GM19395 (cell line): ENCODE measurements around the gene SH2D7.

Experiments used
- ATAC-seq: cut with Tn5 transposase; IDR thresholded peaks from one replicate; pipeline ENCODE4 v1.9.1; 2021; ENCODE audit warnings: mild to moderate bottlenecking, moderate library complexity; ENCODE audit not compliant: unreplicated experiment

Gene SH2D7

GRCh38 chr15:78077053-78077870 is 15.1 kb upstream of the SH2D7 start, which contains the start of gene TBC1D2B:
TBC1D2B (minus strand) TSS chr15:78077711; CDS start chr15:78077652, 59 bp downstream.
- peak; percentile 74 for ATAC-seq

DNA sequence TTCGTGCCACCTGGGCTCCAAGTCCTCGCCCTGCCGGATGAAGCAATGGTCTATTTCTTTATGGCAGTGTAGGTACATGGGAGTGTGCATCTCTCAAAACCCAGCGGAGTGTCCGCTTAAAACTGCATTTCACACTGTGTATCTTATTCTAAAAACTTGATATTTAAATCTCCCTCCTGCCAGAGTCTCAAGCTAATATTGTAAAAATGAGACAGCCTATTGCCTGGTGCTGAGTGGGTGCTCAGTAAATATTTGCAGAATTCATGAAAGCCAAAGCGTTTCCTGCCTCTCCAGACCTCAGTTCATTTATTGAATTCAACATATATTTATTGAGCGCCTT is 14.5 kb upstream of the SH2D7 start:
- no peak for ATAC-seq

DNA sequence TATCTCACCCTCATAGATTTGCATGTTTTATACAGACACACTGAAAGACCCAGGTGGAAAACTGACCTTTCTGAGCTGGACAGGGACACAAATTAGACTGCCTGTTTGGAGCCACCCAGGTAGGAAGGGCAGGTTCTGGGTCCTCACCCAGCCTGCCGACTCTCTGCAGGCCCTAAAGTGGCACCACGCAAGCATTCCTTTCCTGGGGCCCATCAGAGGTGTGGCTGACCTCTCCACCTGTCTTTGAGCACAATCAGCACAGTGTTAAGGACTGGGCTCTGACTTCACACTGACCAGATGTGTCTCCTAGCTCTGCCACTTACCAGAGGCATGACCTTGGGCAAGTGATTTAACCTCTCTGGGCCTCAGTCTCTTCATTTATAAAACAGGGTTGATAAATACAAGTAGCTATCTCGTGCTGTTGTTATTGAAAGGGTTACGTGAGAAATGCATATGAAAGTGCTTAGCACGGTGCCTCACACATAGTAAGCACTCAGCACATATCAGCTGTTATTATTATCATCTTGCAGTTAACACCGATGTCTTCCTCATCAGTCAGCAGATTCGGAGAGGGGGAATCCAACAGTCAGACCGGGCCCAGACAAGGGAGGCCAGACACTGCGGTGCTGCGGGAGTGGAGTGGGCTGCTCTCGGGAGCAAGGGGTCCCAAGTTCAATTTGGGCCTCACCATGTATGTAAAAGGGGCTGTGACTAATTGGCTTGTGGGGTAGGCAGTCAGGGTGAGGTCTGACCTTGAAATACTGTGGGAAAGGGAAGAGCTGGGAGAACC is 12.9 kb upstream of the SH2D7 start:
- no peak for ATAC-seq

DNA sequence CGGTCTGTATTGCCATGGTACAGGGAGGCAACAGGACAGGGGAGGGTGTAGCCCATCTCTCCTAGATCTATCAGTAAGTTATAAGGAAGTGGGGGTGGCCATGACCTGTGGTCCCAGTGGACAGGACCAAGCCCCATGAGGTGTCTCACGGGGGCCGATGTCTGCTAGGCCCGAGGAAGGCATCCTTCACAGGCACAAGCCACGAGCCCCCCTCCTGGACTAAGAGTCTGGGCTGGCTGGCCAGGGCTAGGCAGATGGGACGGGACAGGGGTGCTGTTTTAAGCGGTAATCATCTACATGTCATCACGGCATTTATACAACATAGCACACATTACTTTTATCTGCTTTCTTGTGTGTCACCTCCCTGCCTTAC is 12.3 kb upstream of the SH2D7 start:
- ATAC-seq: no peak

DNA sequence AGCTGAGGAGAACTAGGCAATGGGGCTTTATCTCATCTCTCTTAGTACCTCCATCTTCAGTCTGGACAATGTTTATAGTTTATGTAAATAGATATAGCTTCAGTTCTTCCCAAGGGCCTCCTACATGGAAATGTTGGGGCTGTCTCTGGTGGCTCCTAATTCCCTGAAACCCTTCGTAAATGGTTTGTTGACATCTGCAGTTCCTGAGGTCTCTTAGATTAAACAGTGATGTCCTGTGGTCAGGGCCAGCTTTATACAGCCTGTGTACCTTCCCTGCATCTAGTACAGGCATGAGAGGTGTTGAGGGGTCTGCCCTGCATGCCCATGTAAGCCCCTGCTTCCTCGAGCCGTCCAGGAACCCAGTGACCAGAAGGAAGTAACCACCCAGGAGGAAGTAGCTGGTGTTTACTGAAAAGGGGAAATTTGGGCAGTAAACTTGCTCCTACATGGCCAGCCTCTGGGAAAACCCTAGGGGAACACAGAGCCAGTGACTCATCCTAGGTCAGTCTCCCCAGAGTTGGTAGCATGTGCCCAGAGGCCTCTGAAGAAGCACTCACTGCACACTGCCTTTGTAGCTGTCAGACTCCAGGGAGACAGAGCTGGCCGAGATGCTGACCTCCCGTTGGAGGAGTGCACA is 10.1 kb upstream of the SH2D7 start:
- ATAC-seq: no peak

DNA sequence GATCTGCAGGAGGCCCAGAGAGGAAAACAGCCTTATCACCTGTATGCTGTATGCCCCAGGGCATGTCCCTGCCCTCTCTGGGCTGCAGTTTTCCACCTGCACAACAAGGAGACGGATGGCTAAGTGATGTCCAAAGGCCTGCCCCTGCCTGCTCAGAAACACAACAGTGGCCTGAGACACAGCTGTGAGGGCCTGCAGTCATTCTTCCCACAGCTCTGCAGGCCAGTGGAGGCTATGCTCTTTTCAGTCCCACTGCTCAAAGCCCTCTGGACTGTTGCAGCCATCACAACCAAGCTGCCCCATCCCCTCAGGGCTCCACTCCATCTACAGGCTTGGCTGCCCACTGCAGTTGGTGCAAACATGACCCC is 9.6 kb upstream of the SH2D7 start:
- no peak for ATAC-seq

GRCh38 chr15:78083186-78083585 is 9.2 kb upstream of the SH2D7 start:
- no peak for ATAC-seq

GRCh38 chr15:78083687-78084448 is 8.5 kb upstream of the SH2D7 start:
- ATAC-seq: peak; percentile 64

- ATAC-seq: no peak
These were observed 8.0 kb upstream of the SH2D7 start for GRCh38 chr15:78084449-78084750.

DNA sequence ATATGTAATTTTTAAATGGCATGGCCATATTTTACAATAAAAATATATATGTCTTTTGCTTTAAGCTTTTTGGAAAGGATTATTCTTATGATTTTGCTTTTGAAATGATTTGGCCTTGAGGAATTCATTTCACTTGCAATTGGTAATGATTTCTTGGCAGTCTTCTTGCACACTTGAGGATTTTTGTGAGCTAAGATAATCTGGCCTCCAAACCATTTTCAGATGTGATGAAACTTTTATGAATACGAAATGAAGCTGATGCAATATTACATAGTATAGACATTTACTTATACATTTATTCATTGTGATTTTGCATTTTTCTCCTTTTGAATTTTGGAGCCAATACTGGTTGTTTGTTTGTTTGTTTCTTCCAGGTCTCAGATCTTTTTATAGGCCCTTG is 6.4 kb upstream of the SH2D7 start:
- ATAC-seq: no peak

GRCh38 chr15:78087951-78088772 is 4.2 kb upstream of the SH2D7 start:
- peak; percentile 75 for ATAC-seq

DNA sequence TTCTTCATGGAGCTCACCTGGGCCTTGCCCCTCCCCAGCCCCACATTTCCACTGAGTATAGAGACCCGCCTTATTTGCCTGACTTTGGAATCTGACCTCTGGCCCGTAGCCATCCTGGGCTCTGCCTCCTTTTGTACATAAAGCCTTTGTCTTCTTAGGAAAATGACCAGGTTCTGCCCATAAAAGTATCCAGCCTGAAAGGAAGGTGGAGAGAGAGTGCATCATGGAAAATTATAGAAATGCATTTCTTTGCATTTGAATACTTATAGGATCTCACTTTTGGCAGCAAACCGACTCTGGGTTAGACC is 3.6 kb upstream of the SH2D7 start:
- no peak for ATAC-seq

DNA sequence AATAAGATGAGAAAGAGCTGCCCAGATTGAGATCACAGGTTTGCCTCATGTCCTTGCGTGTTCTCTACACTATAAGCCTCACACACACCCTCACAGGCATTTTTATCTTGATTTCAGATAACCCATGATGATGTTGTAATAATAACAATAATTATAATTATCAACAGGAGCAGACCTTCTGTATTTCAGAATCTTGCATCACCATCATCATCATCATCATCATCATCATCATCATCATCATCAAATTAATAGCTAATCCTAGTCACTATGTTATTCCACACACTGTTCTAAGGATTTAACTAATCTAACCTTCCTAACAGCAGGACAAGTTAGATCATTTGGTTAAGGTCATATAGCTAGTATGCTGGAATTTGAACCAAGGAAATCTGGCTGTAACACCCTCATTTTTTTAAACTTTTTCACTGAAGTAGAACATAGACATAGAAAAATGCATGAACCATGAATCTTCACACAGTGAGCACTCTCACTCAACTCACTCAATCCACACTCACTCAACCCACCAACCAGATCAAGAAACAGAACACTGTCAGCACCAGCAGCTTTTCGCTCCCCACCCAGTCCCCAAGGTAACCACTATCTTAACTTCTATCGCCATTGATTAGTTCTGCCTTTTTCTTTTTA is 1.8 kb upstream of the SH2D7 start:
- no peak for ATAC-seq

- no peak for ATAC-seq
These were observed 1.1 kb downstream of the SH2D7 start for GRCh38 chr15:78093242-78094020.

DNA sequence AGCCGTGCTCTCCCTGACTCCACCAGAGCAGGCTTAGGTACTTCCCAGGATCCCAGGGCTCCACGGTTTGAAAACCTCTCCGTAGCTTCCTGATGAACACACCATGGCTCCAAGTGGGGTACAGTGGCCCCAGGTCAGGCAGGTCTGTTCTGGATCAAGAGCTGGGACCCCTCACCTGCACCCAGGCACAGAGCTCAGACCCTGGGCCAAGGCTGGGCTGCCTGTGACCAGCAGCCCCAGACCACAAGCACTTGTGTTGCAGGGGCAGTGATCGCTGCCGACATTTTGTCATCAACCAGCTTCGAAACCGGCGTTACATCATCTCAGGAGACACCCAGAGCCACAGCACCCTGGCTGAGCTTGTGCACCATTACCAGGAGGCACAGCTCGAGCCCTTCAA is 5.3 kb downstream of the SH2D7 start:
- no peak for ATAC-seq

- no peak for ATAC-seq
These were observed 5.9 kb downstream of the SH2D7 start for GRCh38 chr15:78098131-78098755.

DNA sequence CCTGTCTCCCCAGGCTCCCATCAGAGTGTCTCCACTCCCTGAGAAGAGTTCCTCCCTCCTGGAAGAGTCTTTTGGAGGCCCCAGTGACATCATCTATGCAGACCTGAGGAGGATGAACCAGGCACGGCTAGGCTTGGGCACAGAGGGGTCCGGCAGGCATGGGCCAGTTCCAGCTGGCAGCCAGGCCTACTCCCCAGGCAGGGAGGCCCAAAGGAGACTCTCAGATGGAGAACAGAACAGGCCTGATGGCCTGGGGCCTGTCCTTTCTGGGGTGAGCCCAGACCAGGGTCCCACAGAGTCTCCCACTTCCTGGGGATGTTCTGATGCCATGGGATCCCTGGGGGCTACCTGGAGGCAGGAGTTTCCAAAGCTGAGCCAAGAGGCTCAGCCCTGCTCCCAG is 8.5 kb downstream of the SH2D7 start:
- ATAC-seq: no peak

DNA sequence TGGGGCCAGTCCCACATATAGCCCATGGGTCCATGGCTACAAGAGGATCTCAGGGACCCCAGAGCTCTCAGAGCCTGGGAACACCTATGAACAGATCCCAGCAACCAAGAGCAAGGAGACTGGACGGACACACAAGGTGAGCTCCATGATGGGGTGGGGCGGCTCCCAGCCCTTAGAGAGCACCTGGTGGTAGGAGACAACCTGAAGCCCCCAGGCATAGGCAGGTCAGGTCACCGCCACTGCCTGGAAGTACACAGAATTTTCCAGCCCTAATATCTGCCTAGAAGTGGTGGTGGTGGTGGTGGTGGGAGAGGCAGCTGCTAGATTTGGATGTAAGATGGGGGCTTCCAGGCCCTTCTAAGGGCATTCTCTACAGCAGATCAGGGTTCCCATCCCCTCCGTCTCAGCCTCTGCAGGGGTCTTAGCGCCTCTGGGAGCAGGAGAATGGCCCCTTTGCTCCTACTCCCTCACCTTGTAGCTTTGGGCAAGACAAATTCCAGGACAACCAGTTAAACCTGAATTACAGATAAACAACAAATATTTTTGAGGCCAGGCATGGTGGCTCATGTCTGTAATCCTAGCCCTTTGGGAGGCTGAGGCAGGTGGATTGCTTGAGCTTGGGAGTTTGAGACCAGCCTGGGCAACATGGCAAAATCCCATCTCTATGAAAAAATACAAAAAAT is 9.2 kb downstream of the SH2D7 start:
- ATAC-seq: no peak
